Measurements from ENCODE around the gene PLCXD1. TPM values are rescaled to one million over a fixed set of nuclear protein-coding genes. Genes with fewer than 3 reads are reported as not detected.
"Not testable (repeated sequence)": the region's sequence is repeated elsewhere in the genome, so short reads cannot be mapped to it uniquely, and the experiment has no call there.

The PLCXD1 gene
- total RNA-seq, 1 donor from 2014 or later: 3.0 TPM

DNA sequence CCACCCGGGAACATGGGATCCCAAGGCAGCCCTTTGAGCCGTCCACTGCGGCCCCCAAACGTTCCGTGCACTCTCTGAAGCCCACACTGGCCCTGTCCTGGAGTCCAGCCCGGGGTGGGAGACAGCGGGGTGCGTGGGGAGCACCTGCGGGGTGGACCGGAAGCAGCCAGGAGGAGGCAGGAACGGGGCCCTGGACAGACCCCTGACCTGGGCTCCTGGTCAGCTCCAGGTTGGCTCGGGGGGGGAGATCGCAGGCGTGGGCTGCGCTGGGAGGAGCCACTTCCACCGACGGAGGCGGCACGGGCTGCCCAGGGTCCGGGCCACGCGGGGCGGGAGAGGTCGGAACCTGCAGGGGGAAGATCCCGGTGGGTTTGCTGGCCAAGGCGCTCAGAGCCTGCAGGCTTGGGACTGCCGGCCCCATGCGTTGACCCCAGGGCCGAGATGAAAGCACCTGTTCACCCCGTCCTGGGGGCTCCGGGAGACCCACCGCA is 5.7 kb upstream of the PLCXD1 start:
- intact Hi-C loops (cut with DNase I): no loop called here
- no peak overlapping the region for H3K27ac ChIP-seq
- H3K4me1 ChIP-seq: peaks cover 4% of the 10 kb centered on the region in 2 donors
- no peak for DNase-seq (ENCODE audit: low spot score in 2 of 2)
- no peaks in the 10 kb centered on the region for H3K36me3 ChIP-seq
- peak overlapping the region; percentile 55 to 61 for H3K4me3 ChIP-seq
- TF ChIP-seq, protein P1, sequence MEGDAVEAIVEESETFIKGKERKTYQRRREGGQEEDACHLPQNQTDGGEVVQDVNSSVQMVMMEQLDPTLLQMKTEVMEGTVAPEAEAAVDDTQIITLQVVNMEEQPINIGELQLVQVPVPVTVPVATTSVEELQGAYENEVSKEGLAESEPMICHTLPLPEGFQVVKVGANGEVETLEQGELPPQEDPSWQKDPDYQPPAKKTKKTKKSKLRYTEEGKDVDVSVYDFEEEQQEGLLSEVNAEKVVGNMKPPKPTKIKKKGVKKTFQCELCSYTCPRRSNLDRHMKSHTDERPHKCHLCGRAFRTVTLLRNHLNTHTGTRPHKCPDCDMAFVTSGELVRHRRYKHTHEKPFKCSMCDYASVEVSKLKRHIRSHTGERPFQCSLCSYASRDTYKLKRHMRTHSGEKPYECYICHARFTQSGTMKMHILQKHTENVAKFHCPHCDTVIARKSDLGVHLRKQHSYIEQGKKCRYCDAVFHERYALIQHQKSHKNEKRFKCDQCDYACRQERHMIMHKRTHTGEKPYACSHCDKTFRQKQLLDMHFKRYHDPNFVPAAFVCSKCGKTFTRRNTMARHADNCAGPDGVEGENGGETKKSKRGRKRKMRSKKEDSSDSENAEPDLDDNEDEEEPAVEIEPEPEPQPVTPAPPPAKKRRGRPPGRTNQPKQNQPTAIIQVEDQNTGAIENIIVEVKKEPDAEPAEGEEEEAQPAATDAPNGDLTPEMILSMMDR (IDR thresholded peaks at IDR 0.05): no peak
- no peaks in the 10 kb centered on the region for H3K9me3 ChIP-seq
- no peaks in the 10 kb centered on the region for H3K27me3 ChIP-seq

DNA sequence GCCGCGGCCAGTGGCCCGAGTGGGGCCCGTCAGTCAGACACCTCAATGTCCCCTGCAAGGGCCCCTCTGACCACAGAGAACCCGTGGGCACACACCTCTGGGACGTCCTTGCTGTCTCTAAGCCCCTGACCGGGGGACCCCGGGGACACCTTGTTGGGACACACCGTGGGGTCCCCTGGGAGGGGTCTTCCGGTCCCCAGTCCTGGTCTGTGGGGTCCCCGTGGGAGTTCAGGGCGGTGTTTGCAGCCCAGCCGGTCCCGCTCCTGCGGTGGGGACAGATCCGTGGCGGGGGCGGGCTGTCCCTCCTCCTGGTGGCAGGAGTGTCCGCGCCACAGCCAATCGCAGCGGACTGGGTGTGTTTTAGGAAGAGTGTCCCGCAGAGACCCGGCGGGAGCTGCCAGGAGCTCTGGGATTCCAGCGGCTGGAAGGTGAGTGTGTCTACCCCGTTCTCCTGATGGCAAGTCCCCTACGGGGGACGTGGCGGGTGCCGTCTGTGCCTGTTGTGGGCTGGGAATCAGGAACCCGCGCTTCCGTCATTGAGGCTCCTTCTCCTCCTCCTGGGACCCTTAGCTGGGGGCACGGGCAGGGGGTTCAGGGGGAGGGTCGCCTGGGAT is 5.1 kb upstream of the PLCXD1 start:
- H3K27ac ChIP-seq: no peak overlapping the region
- peaks cover 4% of the 10 kb centered on the region in 2 donors for H3K4me1 ChIP-seq
- H3K27me3 ChIP-seq: no peaks in the 10 kb centered on the region
- no peaks in the 10 kb centered on the region for H3K9me3 ChIP-seq
- intact Hi-C loops (cut with DNase I): no loop called here
- DNase-seq (ENCODE audit: low spot score in 2 of 2): peak; percentile 19 to 88
- peak overlapping the region; percentile 55 to 61 for H3K4me3 ChIP-seq
- TF ChIP-seq, protein P1 (IDR thresholded peaks at IDR 0.05): no peak
- H3K36me3 ChIP-seq: no peaks in the 10 kb centered on the region

DNA sequence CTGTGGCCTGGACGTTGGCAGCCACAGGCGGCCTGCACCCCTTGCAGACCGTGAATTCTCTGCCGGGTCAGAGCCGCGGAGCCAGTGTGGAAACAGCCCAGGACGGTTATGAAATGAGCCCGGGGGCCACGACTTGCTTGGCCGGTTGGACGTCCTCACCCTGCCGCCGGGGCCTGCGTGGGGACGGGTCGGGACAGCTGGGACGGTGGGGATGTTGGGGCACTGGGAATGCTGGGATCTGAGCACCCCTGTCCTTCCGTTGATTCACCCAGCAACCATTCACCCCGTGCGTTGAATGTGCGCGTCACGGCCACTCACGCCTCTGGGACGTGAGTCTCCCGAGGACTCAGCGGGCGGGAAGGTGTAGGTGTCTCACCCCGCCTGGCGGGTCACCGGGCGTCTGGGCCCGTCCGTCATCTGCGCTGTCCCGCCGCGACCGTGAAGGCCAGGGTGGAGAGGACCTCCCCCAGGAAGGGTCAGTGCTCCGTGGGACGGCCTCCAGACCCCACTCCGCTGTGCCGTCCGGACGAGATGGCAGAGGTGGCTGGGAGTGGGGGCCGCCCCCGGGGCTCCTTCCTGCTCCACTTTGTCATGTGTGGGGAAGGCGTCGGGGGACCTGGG is 4.5 kb upstream of the PLCXD1 start:
- peak overlapping the region; percentile 55 to 61 for H3K4me3 ChIP-seq
- intact Hi-C loops (cut with DNase I): no loop called here
- H3K36me3 ChIP-seq: no peaks in the 10 kb centered on the region
- H3K27ac ChIP-seq: no peak overlapping the region
- H3K4me1 ChIP-seq: peaks cover 4% of the 10 kb centered on the region in 2 donors
- H3K27me3 ChIP-seq: no peaks in the 10 kb centered on the region
- TF ChIP-seq, protein P1 (IDR thresholded peaks at IDR 0.05): no peak
- DNase-seq (ENCODE audit: low spot score in 2 of 2): peak in 1 of 2 donors; percentile 78
- H3K9me3 ChIP-seq: no peaks in the 10 kb centered on the region

DNA sequence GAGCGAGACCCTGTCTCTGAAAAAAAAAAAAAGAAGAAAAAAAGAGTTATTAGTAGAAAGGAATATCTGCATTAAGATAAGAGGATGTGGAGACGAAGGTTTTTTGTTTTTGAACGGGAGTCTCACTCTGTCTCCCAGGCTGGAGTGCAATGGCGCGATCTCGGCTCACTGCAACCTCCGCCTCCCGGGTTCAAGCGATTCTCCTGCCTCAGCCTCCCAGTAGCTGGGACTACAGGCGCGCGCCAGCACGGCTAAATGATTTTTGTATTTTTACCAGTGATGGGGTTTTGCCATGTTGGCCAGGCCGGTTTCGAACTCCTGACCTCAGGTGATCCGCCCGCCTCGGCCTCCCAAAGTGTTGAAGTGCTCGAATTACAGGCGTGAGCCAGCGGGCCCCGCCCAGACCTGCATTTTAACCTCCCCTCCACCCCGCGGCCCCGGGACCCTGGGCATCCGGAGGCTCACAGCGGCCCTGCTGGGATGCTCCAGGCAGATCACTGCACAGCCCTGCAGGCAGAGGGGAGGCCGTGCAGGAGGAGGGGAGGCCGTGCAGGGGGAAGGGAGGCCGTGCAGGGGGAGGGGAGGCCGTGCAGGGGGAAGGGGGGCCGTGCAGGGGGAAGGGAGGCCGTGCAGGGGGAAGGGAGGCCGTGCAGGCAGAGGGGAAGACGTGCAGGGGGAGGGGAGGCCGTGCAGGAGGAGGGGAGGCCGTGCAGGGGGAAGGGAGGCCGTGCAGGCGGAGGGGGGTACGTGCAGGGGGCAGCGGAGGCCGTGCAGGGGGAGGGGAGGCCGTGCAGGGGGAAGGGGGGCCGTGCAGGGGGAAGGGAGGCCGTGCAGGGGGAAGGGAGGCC is 1.2 kb upstream of the PLCXD1 start:
- H3K36me3 ChIP-seq; H3K4me1 ChIP-seq; H3K27me3 ChIP-seq; H3K9me3 ChIP-seq; DNase-seq (ENCODE audit: low spot score in 2 of 2); H3K27ac ChIP-seq; H3K4me3 ChIP-seq: not testable (repeated sequence)
- intact Hi-C loops (cut with DNase I): loop anchor here (2.0 kb wide), 1 partner anchor 107 kb away; the partner anchor contains the start of gene PPP2R3B

DNA sequence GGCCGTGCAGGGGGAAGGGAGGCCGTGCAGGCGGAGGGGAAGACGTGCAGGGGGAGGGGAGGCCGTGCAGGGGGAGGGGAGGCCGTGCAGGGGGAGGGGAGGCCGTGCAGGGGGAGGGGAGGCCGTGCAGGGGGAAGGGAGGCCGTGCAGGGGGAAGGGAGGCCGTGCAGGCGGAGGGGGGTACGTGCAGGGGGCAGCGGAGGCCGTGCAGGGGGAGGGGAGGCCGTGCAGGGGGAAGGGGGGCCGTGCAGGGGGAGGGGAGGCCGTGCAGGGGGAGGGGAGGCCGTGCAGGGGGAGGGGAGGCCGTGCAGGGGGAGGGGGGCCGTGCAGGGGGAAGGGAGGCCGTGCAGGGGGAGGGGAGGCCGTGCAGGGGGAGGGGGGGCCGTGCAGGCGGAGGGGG is 459 bp upstream of the PLCXD1 start:
- H3K27me3 ChIP-seq; intact Hi-C loops (cut with DNase I); H3K9me3 ChIP-seq; H3K27ac ChIP-seq; DNase-seq (ENCODE audit: low spot score in 2 of 2); H3K36me3 ChIP-seq; H3K4me1 ChIP-seq: not testable (repeated sequence)
- peak overlapping the region in 1 of 2 donors; percentile 9 for H3K4me3 ChIP-seq

DNA sequence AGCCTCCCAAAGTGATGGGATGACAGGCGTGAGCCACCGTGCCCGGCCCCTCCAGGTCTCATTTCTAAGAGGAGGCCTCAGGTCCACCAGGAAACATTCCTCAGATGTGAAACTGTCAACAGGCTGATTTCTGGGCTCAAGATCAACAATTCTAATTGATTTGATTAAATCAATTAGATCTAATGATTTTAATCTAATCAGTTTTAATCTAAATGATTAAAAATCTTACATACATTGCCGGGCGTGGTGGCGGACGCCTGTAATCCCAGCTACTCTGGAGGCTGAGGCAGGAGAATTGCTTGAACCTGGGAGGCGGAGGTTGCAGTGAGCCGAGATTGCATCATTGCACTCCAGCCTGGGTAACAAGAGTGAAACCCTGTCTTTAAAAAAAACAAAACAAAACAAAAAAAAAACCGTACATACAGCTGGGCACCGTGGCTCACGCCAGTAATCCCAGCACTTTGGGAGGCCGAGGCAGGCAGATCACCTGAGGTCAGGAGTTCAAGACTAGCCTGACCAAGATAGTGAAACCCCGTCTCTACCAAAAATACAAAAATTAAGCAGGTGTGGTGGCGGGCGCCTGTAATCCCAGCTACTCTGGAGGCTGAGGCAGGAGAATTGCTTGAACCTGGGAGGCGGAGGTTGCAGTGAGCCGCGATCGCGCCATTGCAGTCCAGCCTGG is 960 bp downstream of the PLCXD1 start:
- H3K36me3 ChIP-seq; DNase-seq (ENCODE audit: low spot score in 2 of 2); intact Hi-C loops (cut with DNase I); H3K27ac ChIP-seq; H3K27me3 ChIP-seq; H3K4me1 ChIP-seq; H3K4me3 ChIP-seq; H3K9me3 ChIP-seq: not testable (repeated sequence)

Measured in ascending aorta (tissue), 2 donors.